Measurements from ENCODE around the gene KLHL26.

DNA sequence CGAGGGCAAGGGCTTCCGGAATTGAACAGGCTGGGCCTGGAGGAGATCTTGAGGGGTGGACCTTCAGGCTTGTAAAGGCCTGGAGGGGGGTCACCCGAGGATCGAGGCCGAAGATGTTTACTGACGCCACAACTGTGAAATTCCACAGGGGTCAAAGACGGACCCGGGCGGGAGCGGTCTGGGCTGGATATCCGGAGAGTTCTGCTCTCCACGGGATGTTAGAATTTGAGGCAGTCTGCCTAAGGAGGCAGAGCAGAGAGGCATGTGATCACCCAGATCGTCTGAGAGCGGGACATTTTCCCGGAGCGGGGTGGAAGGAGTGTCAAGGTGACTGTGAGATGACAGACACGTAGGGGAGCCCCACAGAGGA is 13.2 kb downstream of the KLHL26 start:
- TF ChIP-seq, protein P1, sequence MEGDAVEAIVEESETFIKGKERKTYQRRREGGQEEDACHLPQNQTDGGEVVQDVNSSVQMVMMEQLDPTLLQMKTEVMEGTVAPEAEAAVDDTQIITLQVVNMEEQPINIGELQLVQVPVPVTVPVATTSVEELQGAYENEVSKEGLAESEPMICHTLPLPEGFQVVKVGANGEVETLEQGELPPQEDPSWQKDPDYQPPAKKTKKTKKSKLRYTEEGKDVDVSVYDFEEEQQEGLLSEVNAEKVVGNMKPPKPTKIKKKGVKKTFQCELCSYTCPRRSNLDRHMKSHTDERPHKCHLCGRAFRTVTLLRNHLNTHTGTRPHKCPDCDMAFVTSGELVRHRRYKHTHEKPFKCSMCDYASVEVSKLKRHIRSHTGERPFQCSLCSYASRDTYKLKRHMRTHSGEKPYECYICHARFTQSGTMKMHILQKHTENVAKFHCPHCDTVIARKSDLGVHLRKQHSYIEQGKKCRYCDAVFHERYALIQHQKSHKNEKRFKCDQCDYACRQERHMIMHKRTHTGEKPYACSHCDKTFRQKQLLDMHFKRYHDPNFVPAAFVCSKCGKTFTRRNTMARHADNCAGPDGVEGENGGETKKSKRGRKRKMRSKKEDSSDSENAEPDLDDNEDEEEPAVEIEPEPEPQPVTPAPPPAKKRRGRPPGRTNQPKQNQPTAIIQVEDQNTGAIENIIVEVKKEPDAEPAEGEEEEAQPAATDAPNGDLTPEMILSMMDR (conservative IDR thresholded peaks at IDR 0.05; ENCODE audit: low read length): no peak
- TF ChIP-seq EZH2phosphoT487 (IDR thresholded peaks at IDR 0.05; ENCODE audit: borderline replicate concordance): no peak

Data from Loucy (cell line).